ENCODE measurements around the gene NRXN3. TPM values are rescaled to one million over a fixed set of nuclear protein-coding genes. Genes with fewer than 3 reads are reported as not detected.

The NRXN3 gene
- total RNA-seq, 1 donor = 0.27 TPM

DNA sequence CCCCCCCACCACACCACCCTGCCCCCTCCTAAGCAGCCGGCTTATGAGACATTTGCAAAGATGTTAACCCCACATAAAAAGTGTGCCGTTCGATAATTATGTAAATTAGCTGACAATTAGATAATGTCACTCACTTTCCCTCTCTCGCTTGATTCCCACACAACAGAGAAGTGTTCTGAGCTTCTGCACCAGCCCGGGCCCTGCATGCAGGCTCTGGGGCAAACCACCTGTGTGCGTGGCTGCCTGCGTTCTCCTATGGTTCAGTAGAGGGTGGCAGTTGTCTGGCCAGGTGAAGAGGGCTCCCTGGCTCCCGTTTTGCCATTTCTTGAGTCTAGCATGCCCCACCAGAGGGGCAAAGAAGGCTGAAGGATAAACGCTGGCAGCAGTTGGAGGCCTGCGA is 68.0 kb downstream of the NRXN3 start:
- DNase-seq (ENCODE audit: low read depth in 2 of 3, low spot score in 2 of 3) = no peak

GRCh38 chr14:78240567-78240966 is 70.4 kb downstream of the NRXN3 start:
- no peak for DNase-seq (ENCODE audit: low read depth in 2 of 3, low spot score in 2 of 3)

DNA sequence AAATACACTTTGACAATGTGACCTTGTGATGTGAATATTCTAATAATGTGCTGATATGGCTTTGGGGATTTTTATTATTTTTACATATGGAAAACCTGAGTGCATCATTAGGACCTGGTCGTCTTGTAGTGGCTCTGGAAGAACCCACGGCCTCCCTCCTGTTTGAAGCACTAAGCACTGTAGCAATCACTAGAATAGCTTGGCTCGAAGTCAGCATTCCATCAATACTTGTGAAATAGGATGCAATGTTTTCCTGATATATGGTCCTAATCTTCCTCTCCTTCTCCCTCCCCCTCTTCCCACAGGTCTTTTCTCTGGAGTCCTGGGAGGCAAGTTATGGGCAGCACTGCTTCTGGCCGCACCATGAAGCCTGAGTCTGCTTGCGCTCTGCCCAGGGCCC is 71.9 kb downstream of the NRXN3 start:
- no peak for DNase-seq (ENCODE audit: low read depth in 2 of 3, low spot score in 2 of 3)

DNA sequence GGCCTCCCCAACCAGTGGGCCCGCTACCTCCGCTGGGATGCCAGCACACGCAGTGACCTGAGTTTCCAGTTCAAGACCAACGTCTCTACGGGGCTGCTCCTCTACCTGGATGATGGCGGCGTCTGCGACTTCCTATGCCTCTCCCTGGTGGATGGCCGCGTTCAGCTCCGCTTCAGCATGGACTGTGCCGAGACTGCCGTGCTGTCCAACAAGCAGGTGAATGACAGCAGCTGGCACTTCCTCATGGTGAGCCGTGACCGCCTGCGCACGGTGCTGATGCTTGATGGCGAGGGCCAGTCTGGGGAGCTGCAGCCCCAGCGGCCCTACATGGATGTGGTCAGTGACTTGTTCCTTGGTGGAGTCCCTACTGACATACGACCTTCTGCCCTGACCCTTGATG is 73.0 kb downstream of the NRXN3 start:
- no peak for DNase-seq (ENCODE audit: low read depth in 2 of 3, low spot score in 2 of 3)

GRCh38 chr14:78245238-78245637 is 75.1 kb downstream of the NRXN3 start:
- no peak for DNase-seq (ENCODE audit: low read depth in 2 of 3, low spot score in 2 of 3)

DNA sequence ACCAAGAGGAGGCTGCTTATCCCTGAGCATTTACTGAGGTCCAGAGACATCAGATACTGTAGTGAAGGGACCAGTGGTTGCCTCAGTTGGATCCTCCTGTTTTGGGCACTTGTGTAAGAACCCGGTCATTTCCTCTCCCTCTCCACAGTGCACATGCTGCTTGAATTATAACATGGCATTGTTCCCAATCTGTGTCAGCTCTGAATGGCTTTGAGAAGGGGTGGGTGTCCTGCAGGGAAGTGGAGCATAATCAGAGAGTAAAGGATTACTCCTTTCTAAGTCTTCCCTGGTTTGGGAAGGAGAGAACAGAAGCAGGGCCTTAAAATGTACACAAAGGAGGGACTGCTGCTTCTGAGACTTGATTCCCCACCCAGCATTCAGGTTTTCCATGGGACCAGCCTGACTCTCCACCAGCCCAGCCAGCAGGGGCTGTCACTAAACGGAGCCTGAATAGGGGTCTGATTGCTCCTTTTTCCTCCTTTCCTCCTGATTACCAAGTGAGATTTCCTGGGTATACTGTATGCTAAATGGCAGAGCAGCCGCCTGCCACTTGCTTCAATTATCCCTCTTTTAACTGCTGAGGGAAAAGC is 78.4 kb downstream of the NRXN3 start:
- DNase-seq (ENCODE audit: low read depth in 2 of 3, low spot score in 2 of 3) = no peak

GRCh38 chr14:78251308-78251707 is 81.1 kb downstream of the NRXN3 start:
- DNase-seq (ENCODE audit: low read depth in 2 of 3, low spot score in 2 of 3) = no peak

- DNase-seq (ENCODE audit: low read depth in 2 of 3, low spot score in 2 of 3) = no peak
Observed at GRCh38 chr14:78253986-78254385, 83.8 kb downstream of the NRXN3 start.

DNA sequence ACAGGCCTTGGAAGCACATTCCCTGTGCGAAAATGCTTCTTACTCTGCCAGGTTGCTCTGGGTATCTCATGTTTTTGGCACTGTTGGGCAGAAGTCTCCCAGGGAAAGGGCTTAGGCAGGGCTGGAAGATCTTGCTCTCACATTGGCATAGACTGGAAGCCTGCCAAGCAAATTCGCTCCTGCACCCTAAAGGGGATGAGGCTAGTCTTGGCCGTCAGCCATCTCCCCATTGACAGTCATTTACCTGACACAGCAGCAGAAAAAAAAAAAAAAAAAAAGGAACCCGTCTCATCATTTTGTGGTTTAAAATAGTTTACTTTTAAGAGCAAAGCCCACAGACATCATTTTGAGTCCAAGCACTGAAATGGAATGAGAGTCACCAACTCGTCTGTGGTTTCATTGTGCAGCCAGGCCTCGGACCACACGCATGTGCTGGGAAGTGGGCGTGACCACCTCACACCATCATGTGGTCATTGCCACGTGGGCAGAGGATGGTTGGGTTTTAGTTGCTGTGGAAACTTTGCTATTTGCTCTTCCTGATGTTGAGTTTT is 84.8 kb downstream of the NRXN3 start:
- no peak for DNase-seq (ENCODE audit: low read depth in 2 of 3, low spot score in 2 of 3)

- DNase-seq (ENCODE audit: low read depth in 2 of 3, low spot score in 2 of 3) = no peak
Observed at GRCh38 chr14:78259831-78260230, 89.7 kb downstream of the NRXN3 start.

GRCh38 chr14:78278464-78279250 is 108.5 kb downstream of the NRXN3 start:
- DNase-seq (ENCODE audit: low read depth in 2 of 3, low spot score in 2 of 3) = no peak

GRCh38 chr14:78282437-78282836 is 112.3 kb downstream of the NRXN3 start:
- no peak for DNase-seq (ENCODE audit: low read depth in 2 of 3, low spot score in 2 of 3)

DNA sequence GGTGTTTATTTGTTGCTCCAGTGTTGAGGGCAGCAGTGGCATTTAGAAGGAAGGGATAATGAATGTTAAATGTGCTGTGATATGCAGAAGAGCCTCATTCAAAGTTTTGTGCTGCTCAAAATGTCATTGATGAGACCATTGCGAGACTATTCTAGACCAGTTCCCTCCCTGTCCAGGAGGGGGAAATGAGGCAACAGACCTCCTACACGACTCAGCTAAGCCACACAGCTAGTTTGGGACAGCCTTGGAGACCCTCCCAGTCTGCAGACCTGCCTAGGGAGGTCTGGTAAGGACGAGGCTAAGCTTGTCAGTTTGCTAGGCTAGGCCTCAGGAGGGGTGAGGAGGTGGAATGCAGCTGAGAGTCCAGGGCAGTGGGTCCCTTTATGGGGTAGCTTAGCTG is 116.0 kb downstream of the NRXN3 start:
- DNase-seq (ENCODE audit: low read depth in 2 of 3, low spot score in 2 of 3) = no peak

DNA sequence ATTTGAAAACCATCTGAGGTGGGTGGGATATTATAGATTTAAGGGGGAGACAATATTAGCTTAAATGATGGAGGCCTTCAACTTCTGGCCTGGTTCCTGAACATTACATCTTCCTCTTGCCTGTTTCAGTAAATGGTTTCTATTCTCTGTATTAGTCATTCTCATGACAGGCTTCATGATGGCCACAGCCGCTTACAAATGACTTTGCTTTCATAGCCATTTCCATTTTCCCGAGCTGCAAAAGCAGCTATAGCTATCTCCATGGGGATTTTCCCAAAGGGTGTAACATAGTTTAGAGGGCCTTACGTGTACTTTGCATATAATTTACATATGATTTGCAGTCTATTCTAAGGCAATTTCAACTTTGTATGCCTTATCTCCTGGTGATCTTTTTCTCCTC is 121.8 kb downstream of the NRXN3 start:
- DNase-seq (ENCODE audit: low read depth in 2 of 3, low spot score in 2 of 3) = no peak

GRCh38 chr14:78297858-78298257 is 127.7 kb downstream of the NRXN3 start:
- no peak for DNase-seq (ENCODE audit: low read depth in 2 of 3, low spot score in 2 of 3)

DNA sequence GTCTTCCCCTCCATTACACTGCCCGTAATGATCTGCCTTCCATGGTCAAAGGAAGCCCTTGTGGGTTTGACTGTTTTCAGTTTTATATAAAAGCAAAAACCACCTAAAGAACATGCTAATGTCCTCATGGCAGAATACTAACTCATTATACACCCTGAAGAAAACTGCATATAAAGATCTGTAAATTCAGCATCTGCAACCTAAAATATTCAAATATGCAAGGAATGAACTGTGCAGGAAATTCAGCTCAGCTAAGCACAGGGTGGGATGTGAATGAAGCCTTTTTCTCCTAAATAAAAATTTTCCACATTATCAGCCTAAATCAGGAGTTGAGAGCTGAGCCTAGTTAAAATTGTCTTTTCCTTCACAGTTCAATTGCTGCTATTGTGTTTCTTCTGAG is 128.1 kb downstream of the NRXN3 start:
- no peak for DNase-seq (ENCODE audit: low read depth in 2 of 3, low spot score in 2 of 3)

GRCh38 chr14:78302841-78303240 is 132.7 kb downstream of the NRXN3 start:
- DNase-seq (ENCODE audit: low read depth in 2 of 3, low spot score in 2 of 3) = no peak

- no peak for DNase-seq (ENCODE audit: low read depth in 2 of 3, low spot score in 2 of 3)
Observed at GRCh38 chr14:78307671-78308070, 137.5 kb downstream of the NRXN3 start.

- DNase-seq (ENCODE audit: low read depth in 2 of 3, low spot score in 2 of 3) = no peak
Observed at GRCh38 chr14:78308079-78308478, 137.9 kb downstream of the NRXN3 start.

DNA sequence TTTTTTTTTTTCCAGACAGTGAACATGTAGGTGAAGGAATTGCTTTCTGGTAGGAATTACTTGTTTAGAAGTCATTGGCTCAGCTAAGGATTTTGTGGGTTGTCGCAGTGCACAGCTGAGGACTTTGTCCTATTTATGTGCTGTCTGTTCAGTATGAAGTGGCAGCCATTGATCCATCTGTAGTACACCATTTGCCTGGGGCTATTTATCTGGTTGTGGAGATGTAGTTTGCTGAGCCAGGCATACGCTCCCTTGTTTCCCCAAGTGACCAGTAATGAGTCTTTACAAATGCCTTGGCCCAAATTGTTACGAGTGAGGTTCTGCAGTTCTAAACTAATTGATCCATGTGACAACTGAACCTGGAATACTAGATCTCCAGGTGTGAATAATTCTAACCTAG is 140.1 kb downstream of the NRXN3 start:
- DNase-seq (ENCODE audit: low read depth in 2 of 3, low spot score in 2 of 3) = no peak

DNA sequence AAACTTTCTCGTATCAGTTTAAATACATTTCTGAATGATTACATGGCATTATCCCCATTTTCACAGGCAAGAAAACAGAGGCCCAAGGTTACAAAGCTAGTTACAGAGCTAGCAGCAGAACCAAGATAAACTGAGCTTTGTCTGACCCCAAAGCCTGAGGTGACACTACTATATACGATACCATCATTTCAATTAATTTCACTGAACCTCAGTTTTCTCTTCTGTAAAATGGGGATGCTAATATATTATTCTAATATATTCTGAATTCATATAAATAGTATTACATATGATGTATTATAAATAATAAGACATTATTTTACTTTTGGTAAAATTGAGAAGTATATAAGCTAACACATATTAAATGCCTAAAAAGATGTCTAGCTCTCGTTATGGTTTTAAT is 143.3 kb downstream of the NRXN3 start:
- DNase-seq (ENCODE audit: low read depth in 2 of 3, low spot score in 2 of 3) = no peak

- DNase-seq (ENCODE audit: low read depth in 2 of 3, low spot score in 2 of 3) = no peak
Observed at GRCh38 chr14:78314484-78314883, 144.3 kb downstream of the NRXN3 start.
